22Rv1 (cell line): ENCODE measurements around the gene ATG7.
"Not testable (repeated sequence)": the region's sequence is repeated elsewhere in the genome, so short reads cannot be mapped to it uniquely, and the experiment has no call there.

Experiments used
- H3K27ac ChIP-seq: fragments of 450-650 bp; 2 replicates; pipeline ENCODE4 v1.5.1; 2017
- CTCF ChIP-seq: fragments of 450-650 bp; IDR thresholded peaks from 2 replicates; pipeline ENCODE4 v1.5.1; 2017; ENCODE audit warnings: mild to moderate bottlenecking
- ZFX ChIP-seq: fragments of 450-650 bp; IDR thresholded peaks from 2 replicates; pipeline ENCODE4 v1.6.1; 2017; ENCODE audit warnings: antibody characterized with exemption, borderline replicate concordance

The ATG7 gene

GRCh38 chr3:11393401-11393800 is 121.2 kb downstream of the ATG7 start:
- TF ChIP-seq CTCF (no peak), ZFX (no peak)
- H3K27ac ChIP-seq, result no peak overlapping the region

GRCh38 chr3:11394392-11394791 is 122.2 kb downstream of the ATG7 start:
- TF ChIP-seq ZFX (no peak), CTCF (no peak)
- H3K27ac ChIP-seq, result no peak overlapping the region

- H3K27ac ChIP-seq, result no peak overlapping the region
- TF ChIP-seq CTCF, result no peak
Observed at GRCh38 chr3:11400213-11400612, 128.0 kb downstream of the ATG7 start.

GRCh38 chr3:11401434-11401833 is 129.2 kb downstream of the ATG7 start:
- no peak for TF ChIP-seq ZFX
- no peak for TF ChIP-seq CTCF
- no peak overlapping the region for H3K27ac ChIP-seq

GRCh38 chr3:11405323-11405722 is 133.1 kb downstream of the ATG7 start:
- no peak overlapping the region for H3K27ac ChIP-seq
- TF ChIP-seq CTCF, result no peak
- TF ChIP-seq ZFX, result no peak

GRCh38 chr3:11407644-11408043 is 135.4 kb downstream of the ATG7 start:
- H3K27ac ChIP-seq, result no peak overlapping the region
- TF ChIP-seq ZFX, result no peak
- no peak for TF ChIP-seq CTCF

GRCh38 chr3:11408324-11408859 is 136.2 kb downstream of the ATG7 start:
- not testable (repeated sequence) for H3K27ac ChIP-seq

- H3K27ac ChIP-seq, result no peak overlapping the region
- TF ChIP-seq CTCF, result no peak
- no peak for TF ChIP-seq ZFX
Observed at GRCh38 chr3:11410564-11410963, 138.4 kb downstream of the ATG7 start.
